HepG2 (cell line): ENCODE measurements around the gene SEC23IP. TPM values are rescaled to one million over a fixed set of nuclear protein-coding genes. Genes with fewer than 3 reads are reported as not detected.
A peak's percentile ranks its signal among the peaks of the same experiment; 100 is the strongest.

Experiments used
- EP300 ChIP-seq, 3 experiments: sonication (generic) in 1 of 3; formaldehyde crosslinking in 1 of 3; IDR thresholded peaks; 2 replicates each; pipeline versions ENCODE4 v1.5.1 to v1.6.1; 2011 to 2020; ENCODE audit warnings: low read depth in 2 of 3, low read length in 2 of 3, borderline replicate concordance in 1 of 3, improper control_type of control experiment in 1 of 3, mild to moderate bottlenecking in 1 of 3, missing genetic modification reagents in 1 of 3, moderate library complexity in 1 of 3
- FLYWCH1 ChIP-seq: sonication (generic); formaldehyde crosslinking; IDR thresholded peaks from 2 replicates; pipeline ENCODE4 v1.8.1; 2023; ENCODE audit warnings: mild to moderate bottlenecking, missing genetic modification reagents
- HMG20A ChIP-seq: IDR thresholded peaks from 2 replicates; pipeline ENCODE4 v1.6.1; 2016; ENCODE audit warnings: borderline replicate concordance
- MIER3 ChIP-seq: IDR thresholded peaks from 2 replicates; pipeline ENCODE4 v1.6.1; 2016; ENCODE audit warnings: missing compliant biosample characterization, borderline replicate concordance
- NFKB2 ChIP-seq: sonication (generic); formaldehyde crosslinking; IDR thresholded peaks from 2 replicates; pipeline ENCODE4 v1.4.0; 2020; ENCODE audit warnings: missing genetic modification reagents, borderline replicate concordance
- SAP130 ChIP-seq: IDR thresholded peaks from 2 replicates; pipeline ENCODE4 v1.6.1; 2016; ENCODE audit warnings: low read depth
- SOX13 ChIP-seq, 3 experiments: fragments of 450-650 bp in 1 of 3; sonication (generic) in 1 of 3; formaldehyde crosslinking in 1 of 3; IDR thresholded peaks in 2 of 3; conservative IDR thresholded peaks in 1 of 3; 2 replicates each; pipeline versions ENCODE4 v1.5.0 to v1.6.1; 2016 to 2020; ENCODE audit warnings: antibody characterized with exemption in 1 of 3, mild to moderate bottlenecking in 1 of 3, missing compliant biosample characterization in 1 of 3, missing genetic modification reagents in 1 of 3, moderate library complexity in 1 of 3
- U2AF1 ChIP-seq: fragments of 200-400 bp; formaldehyde crosslinking; optimal IDR thresholded peaks from 2 replicates; pipeline ENCODE3; 2017; ENCODE audit warnings: mild to moderate bottlenecking, low read depth, low read length
- ZKSCAN5 ChIP-seq: sonication (generic); formaldehyde crosslinking; IDR thresholded peaks from 2 replicates; pipeline ENCODE4 v1.5.1; 2020; ENCODE audit warnings: mild to moderate bottlenecking, missing genetic modification reagents
- ZNF614 ChIP-seq: IDR thresholded peaks from 2 replicates; pipeline ENCODE4 v1.6.1; 2018; ENCODE audit warnings: missing biosample characterization, missing genetic modification reagents, inconsistent platforms, borderline replicate concordance
- ZNF841 ChIP-seq: sonication (generic); formaldehyde crosslinking; IDR thresholded peaks from 2 replicates; pipeline ENCODE4 v1.8.1; 2023; ENCODE audit warnings: missing genetic modification reagents, borderline replicate concordance
- polyA plus RNA-seq, 8 experiments: library from polyadenylated mRNA; depleted of rRNA in 3 of 8; stranded (reverse) in 7 of 8; unstranded in 1 of 8; fragments of >200 nt; fragmentation: Illumina TruSeq in 4 of 8; extraction: Trizol in 4 of 8; gene quantifications; 2 replicates each; pipeline versions ENCODE4 v1.2.1 to v1.2.3, GENCODE V29; 2011 to 2016; ENCODE audit warnings: low read depth in 4 of 8, missing spikeins in 1 of 8, mixed read lengths in 1 of 8; ENCODE audit not compliant: insufficient read depth in 1 of 8
- total RNA-seq, 5 experiments: library from RNA; depleted of rRNA; stranded (reverse); fragments of >200 nt; fragmentation: Illumina TruSeq; extraction: Trizol; gene quantifications; 2 replicates each; pipeline ENCODE4 v1.2.3, GENCODE V29; 2016; ENCODE audit warnings: low read depth in 1 of 5
- TF ChIP-seq, protein P1 (sequence below): sonication (generic); formaldehyde crosslinking; IDR thresholded peaks from 2 replicates; pipeline ENCODE4 v1.4.0; 2020; ENCODE audit warnings: missing genetic modification reagents, mild to moderate bottlenecking, borderline replicate concordance
- TF ChIP-seq, protein P2 (sequence below): sonication (generic); formaldehyde crosslinking; IDR thresholded peaks from 2 replicates; pipeline ENCODE4 v1.5.0; 2020; ENCODE audit warnings: missing genetic modification reagents, mild to moderate bottlenecking, borderline replicate concordance
- TF ChIP-seq, protein P3 (sequence below): sonication (generic); formaldehyde crosslinking; IDR thresholded peaks from 2 replicates; pipeline ENCODE4 v1.4.0; 2020; ENCODE audit warnings: missing genetic modification reagents, borderline replicate concordance
- TF ChIP-seq, protein P4 (sequence below): sonication (generic); formaldehyde crosslinking; IDR thresholded peaks from 2 replicates; pipeline ENCODE4 v1.5.0; 2020; ENCODE audit warnings: missing genetic modification reagents

Gene SEC23IP
- total and polyA plus RNA-seq, 2 of the 13 experiments (the other 11 are each of a cell fraction or from before 2014, with no cell fraction given), result 32.3 to 57.7 TPM

DNA sequence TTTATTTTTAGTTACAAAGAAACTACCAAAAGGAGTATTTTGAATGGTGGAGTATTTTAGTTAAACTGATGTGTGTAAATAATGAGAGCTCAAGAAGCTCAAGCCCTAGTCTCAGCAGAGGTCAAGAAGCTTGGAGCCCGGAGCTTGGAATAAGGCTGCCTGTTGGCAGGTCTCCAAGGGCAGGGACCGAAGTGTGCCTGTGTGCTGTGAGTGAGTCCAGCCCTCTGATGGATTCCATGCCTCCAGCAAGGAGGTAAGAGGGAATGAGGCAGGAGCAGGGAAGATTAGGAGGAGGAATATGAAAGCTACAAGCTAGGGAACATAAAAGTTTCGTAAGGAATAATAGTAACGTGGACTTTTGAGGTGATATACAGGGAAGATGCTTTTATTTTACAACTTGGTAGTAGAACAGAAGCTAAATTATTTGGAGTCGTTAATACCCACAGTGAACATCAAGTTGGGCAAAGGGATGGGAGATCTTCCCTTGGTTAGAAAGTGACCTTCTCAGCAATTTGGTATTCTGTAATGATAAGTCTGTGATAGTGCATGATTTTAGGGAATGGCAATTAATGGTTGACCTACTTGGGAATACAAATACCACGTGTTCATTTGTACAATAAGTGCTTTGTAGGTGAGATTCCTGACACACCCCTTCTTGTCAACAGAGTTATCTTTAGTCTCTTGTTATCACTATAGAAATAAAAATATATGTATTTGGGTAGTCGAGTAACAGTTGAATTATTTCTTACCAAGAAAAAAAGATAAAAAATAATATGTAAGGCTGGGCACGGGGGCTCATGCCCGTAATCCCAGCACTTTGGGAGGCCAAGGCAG is 4.6 kb downstream of the SEC23IP start (continued):
- TF ChIP-seq, protein P1, sequence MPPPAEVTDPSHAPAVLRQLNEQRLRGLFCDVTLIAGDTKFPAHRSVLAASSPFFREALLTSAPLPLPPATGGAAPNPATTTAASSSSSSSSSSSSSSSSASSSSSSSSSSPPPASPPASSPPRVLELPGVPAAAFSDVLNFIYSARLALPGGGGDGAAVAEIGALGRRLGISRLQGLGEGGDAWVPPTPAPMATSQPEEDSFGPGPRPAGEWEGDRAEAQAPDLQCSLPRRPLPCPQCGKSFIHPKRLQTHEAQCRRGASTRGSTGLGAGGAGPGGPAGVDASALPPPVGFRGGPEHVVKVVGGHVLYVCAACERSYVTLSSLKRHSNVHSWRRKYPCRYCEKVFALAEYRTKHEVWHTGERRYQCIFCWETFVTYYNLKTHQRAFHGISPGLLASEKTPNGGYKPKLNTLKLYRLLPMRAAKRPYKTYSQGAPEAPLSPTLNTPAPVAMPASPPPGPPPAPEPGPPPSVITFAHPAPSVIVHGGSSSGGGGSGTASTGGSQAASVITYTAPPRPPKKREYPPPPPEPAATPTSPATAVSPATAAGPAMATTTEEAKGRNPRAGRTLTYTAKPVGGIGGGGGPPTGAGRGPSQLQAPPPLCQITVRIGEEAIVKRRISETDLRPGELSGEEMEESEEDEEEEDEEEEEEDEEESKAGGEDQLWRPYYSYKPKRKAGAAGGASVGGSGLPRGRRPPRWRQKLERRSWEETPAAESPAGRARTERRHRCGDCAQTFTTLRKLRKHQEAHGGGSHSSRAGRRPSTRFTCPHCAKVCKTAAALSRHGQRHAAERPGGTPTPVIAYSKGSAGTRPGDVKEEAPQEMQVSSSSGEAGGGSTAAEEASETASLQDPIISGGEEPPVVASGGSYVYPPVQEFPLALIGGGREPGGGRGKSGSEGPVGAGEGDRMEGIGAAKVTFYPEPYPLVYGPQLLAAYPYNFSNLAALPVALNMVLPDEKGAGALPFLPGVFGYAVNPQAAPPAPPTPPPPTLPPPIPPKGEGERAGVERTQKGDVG (CRISPR knock-in tag), result no peak
- TF ChIP-seq ZKSCAN5 (CRISPR knock-in tag), result no peak
- TF ChIP-seq, protein P2, sequence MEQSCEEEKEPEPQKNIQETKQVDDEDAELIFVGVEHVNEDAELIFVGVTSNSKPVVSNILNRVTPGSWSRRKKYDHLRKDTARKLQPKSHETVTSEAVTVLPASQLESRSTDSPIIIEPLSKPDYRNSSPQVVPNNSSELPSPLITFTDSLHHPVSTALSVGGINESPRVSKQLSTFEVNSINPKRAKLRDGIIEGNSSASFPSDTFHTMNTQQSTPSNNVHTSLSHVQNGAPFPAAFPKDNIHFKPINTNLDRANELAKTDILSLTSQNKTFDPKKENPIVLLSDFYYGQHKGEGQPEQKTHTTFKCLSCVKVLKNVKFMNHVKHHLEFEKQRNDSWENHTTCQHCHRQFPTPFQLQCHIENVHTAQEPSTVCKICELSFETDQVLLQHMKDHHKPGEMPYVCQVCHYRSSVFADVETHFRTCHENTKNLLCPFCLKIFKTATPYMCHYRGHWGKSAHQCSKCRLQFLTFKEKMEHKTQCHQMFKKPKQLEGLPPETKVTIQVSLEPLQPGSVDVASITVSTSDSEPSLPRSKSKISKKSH (CRISPR knock-in tag), result no peak
- no peak for TF ChIP-seq MIER3
- TF ChIP-seq ZNF614 (CRISPR knock-in tag), result no peak
- TF ChIP-seq NFKB2 (CRISPR knock-in tag), result no peak
- TF ChIP-seq, protein P3, sequence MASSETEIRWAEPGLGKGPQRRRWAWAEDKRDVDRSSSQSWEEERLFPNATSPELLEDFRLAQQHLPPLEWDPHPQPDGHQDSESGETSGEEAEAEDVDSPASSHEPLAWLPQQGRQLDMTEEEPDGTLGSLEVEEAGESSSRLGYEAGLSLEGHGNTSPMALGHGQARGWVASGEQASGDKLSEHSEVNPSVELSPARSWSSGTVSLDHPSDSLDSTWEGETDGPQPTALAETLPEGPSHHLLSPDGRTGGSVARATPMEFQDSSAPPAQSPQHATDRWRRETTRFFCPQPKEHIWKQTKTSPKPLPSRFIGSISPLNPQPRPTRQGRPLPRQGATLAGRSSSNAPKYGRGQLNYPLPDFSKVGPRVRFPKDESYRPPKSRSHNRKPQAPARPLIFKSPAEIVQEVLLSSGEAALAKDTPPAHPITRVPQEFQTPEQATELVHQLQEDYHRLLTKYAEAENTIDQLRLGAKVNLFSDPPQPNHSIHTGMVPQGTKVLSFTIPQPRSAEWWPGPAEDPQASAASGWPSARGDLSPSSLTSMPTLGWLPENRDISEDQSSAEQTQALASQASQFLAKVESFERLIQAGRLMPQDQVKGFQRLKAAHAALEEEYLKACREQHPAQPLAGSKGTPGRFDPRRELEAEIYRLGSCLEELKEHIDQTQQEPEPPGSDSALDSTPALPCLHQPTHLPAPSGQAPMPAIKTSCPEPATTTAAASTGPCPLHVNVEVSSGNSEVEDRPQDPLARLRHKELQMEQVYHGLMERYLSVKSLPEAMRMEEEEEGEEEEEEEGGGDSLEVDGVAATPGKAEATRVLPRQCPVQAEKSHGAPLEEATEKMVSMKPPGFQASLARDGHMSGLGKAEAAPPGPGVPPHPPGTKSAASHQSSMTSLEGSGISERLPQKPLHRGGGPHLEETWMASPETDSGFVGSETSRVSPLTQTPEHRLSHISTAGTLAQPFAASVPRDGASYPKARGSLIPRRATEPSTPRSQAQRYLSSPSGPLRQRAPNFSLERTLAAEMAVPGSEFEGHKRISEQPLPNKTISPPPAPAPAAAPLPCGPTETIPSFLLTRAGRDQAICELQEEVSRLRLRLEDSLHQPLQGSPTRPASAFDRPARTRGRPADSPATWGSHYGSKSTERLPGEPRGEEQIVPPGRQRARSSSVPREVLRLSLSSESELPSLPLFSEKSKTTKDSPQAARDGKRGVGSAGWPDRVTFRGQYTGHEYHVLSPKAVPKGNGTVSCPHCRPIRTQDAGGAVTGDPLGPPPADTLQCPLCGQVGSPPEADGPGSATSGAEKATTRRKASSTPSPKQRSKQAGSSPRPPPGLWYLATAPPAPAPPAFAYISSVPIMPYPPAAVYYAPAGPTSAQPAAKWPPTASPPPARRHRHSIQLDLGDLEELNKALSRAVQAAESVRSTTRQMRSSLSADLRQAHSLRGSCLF, result no peak
- peak; percentile 31; the same call in 1 of the 2 replicates for TF ChIP-seq SAP130 (CRISPR knock-in tag)
- TF ChIP-seq EP300 (IDR thresholded peaks at IDR 0.05; ENCODE audit: low read depth in 2 of 2, low read length in 2 of 2), result no peak
- no peak for TF ChIP-seq EP300 (CRISPR knock-in tag; IDR thresholded peaks at IDR 0.05; ENCODE audit: borderline replicate concordance)
- no peak for TF ChIP-seq SOX13 (IDR thresholded peaks at IDR 0.05)
- peak in 1 of 2 experiments; percentile 53; a peak in 1 of 4 replicates for TF ChIP-seq SOX13 (CRISPR knock-in tag; conservative IDR thresholded peaks at IDR 0.05 in 1 of 2, IDR thresholded peaks at IDR 0.05 in 1 of 2)
- no peak for TF ChIP-seq ZNF841
- TF ChIP-seq U2AF1, result no peak
- TF ChIP-seq HMG20A (CRISPR knock-in tag), result no peak
- TF ChIP-seq, protein P4, sequence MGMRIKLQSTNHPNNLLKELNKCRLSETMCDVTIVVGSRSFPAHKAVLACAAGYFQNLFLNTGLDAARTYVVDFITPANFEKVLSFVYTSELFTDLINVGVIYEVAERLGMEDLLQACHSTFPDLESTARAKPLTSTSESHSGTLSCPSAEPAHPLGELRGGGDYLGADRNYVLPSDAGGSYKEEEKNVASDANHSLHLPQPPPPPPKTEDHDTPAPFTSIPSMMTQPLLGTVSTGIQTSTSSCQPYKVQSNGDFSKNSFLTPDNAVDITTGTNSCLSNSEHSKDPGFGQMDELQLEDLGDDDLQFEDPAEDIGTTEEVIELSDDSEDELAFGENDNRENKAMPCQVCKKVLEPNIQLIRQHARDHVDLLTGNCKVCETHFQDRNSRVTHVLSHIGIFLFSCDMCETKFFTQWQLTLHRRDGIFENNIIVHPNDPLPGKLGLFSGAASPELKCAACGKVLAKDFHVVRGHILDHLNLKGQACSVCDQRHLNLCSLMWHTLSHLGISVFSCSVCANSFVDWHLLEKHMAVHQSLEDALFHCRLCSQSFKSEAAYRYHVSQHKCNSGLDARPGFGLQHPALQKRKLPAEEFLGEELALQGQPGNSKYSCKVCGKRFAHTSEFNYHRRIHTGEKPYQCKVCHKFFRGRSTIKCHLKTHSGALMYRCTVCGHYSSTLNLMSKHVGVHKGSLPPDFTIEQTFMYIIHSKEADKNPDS (CRISPR knock-in tag), result no peak
- TF ChIP-seq FLYWCH1 (CRISPR knock-in tag), result no peak
